ENCODE results near the gene MSLN.

Gene MSLN

DNA sequence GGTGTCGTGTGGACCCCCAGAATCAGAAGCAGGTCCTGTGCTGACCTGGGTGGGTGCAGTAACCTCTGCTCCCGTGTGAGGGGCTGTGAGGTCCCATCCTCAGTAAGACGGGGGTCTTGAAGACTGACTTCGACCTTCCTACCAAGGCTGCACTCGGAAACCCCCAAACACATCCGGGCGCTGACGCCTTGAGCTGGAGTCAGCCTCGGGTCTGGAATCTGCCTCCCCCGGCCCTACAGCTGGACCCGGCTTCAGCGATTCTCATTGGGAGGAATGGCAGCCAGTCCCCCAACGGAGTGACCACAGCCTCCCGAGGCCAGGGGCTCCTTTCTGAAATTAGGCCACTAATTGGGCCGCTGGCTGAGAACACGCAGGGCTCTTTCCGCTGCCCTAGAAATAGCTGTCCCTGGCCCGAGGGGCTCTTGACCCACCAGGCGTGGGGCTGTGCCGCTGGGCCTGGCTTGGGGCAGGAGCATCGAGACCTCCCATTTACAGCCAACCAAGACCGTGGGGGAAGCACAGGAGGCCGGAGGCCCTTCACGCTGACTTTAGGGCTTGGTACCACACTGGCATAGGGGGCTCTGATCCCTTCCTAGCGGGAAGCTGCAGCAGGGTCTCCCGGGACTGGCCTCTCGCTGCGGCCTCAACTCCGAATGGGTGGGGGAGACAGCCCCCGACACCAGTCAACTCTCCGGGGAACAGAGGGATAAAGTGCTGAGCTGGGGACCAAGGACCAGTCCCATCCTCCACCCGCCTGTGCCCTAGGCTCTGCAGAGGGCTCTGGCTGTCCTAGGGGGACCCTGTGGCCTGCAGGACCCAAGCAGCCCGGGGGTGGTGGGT, 42.6 kb downstream of the MSLN start:
- no peaks in the 10 kb centered on the region for H3K36me3 Mint-ChIP-seq
- peaks cover 5% of the 10 kb centered on the region for H3K4me1 Mint-ChIP-seq (ENCODE audit: low read depth)
- H3K27ac Mint-ChIP-seq: no peak overlapping the region
- no peaks in the 10 kb centered on the region for H3K27me3 Mint-ChIP-seq
- no peaks in the 10 kb centered on the region for H3K9me3 Mint-ChIP-seq (ENCODE audit: low read depth)
- no peak overlapping the region for H3K4me3 Mint-ChIP-seq

DNA sequence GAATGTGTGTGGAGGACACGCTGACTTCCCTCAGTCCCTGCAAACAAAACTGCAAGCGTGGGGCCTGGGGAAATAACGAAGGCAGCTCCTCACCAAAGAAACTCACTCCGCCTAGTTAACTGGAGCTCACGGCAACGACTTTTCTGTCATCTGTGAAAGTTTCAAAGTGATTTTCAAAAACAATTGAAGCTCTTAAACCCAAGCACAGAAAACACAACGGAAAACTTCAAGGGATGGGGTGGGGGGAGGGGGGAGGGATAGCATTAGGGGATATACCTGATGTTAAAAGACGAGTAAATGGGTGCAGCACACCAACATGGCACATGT, 43.2 kb downstream of the MSLN start:
- no peak overlapping the region for H3K4me3 Mint-ChIP-seq
- H3K27ac Mint-ChIP-seq: no peak overlapping the region
- H3K27me3 Mint-ChIP-seq: no peaks in the 10 kb centered on the region
- H3K9me3 Mint-ChIP-seq (ENCODE audit: low read depth): no peaks in the 10 kb centered on the region
- peaks cover 9% of the 10 kb centered on the region for H3K4me1 Mint-ChIP-seq (ENCODE audit: low read depth)
- H3K36me3 Mint-ChIP-seq: no peaks in the 10 kb centered on the region

DNA sequence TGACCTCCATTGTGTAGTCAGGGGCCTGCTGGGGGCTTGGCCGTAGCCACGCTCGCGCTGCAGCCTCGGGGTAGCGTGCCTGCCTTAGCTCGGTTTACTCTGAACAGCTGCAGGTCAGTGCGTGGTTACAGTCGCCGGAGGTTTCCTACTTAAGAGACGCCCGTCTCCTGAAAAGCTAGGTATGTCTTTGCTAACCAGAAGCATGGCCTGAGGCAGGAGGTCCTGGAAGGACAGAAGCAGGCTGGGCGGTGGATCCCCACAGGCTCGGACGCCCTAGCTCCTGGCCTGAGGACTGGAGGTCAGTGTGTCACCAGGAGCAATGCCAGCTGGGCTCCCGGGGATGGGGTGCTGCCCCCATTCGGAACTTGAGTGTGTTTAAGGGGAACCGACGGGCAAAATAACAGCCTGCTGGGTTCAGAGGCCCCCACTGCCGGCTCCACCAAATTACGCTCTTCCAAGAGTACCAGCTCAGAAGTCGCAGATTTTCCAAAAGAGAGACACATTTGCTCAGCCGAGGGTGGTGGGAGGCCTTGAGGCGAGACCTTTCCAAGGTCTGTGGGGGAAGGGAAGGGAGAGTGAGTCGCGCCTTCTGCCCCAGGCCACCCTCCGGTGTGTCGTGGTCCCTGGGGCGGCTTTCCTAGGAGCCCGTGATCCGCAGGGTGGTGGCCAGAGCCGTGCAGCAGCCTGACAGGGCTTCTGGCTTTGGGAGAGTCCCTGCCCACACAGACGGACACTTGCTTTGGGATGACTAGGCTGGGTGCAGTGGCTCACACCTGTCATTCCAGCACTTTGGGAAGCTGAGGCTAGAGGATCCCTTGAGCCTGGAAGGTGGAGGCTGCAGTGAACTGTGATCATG, 43.9 kb downstream of the MSLN start:
- Mint-ChIP-seq H3K9me3 (ENCODE audit: low read depth) (no peaks in the 10 kb centered on the region), H3K4me3 (no peak overlapping the region), H3K27me3 (no peaks in the 10 kb centered on the region), H3K27ac (no peak overlapping the region), H3K36me3 (no peaks in the 10 kb centered on the region), H3K4me1 (ENCODE audit: low read depth) (peaks cover 11% of the 10 kb centered on the region)

DNA sequence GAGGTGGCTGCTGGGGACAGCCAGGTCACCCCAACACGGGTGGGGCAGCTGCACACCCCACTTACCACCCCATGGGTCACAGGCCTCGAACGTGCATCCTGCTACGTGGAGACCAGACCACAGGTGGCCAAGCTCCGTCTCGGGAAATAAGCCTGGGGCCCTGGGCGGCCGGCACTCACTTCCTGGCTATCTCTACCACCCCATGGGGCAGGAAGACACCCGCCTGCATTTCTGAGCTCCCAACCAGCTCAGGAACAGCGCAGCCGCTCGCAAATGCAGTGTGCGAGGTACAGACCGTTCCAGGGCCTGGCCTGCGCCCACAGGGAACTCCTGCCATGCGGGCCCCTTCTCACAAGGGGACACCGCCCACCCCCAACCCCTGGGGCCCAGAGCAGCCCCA, 44.9 kb downstream of the MSLN start:
- no peak overlapping the region for H3K4me3 Mint-ChIP-seq
- H3K36me3 Mint-ChIP-seq: no peaks in the 10 kb centered on the region
- H3K27ac Mint-ChIP-seq: no peak overlapping the region
- H3K9me3 Mint-ChIP-seq (ENCODE audit: low read depth): no peaks in the 10 kb centered on the region
- H3K4me1 Mint-ChIP-seq (ENCODE audit: low read depth): peaks cover 13% of the 10 kb centered on the region
- no peaks in the 10 kb centered on the region for H3K27me3 Mint-ChIP-seq

DNA sequence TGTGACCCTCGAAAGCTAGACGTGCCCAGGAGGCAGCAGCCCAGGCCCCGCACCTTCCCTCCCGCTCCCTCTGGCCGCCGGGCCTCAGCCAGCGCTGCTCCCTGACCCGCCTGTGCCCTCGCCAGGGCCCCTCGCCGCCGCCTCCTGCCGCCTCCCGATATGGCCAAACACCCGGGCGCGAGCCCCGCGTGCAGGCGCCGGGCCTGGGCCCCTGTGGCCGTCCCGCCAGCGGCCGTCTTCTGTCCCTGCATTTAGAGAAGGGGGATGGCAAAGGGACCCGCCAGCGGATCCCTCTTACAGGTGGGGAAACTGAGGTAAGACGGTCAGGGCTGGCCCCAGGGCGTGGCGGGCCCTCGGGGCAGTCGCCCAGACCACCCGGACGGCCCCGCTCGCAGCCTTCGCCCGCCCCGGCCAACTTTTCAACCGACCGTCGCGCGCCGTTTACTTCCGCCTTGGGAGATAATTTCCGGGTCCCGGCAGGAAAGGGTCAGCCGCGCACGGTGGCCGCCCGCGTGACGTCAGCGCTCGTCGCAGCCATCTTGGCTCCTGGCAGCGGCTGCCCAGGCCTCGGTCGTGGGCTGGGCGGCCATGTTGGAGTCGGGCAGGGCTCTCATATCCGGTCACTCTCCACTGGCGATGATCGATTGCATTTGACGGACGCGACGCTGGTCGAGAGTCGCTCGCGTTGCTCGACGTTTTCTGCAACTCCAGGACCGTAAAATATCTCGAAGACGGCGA, 47.0 kb downstream of the MSLN start:
- H3K27me3 Mint-ChIP-seq: peaks cover 2% of the 10 kb centered on the region
- H3K9me3 Mint-ChIP-seq (ENCODE audit: low read depth): no peaks in the 10 kb centered on the region
- H3K4me3 Mint-ChIP-seq: peak overlapping the region; percentile 96
- H3K36me3 Mint-ChIP-seq: no peaks in the 10 kb centered on the region
- peaks cover 13% of the 10 kb centered on the region for H3K4me1 Mint-ChIP-seq (ENCODE audit: low read depth)
- peak overlapping the region; percentile 92 for H3K27ac Mint-ChIP-seq

DNA sequence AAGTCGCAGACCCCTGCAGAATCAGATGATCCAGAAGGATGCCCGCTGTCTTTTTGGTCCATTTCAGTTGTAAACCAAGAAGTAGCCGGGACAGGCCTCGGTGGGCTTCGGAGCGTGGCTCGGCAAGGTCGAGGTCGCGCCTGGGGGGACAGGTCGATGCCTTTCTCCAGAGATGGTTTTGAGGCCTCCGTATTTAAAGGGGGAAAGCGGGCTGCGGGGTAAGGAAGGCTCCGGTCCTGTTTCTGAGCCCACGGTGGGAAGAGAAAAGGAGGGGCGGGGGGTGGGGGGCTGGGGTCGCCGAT, 47.5 kb downstream of the MSLN start:
- Mint-ChIP-seq H3K4me3 (peak overlapping the region; percentile 96), H3K27me3 (peaks cover 4% of the 10 kb centered on the region), H3K4me1 (ENCODE audit: low read depth) (peaks cover 13% of the 10 kb centered on the region), H3K27ac (peak overlapping the region; percentile 92), H3K9me3 (ENCODE audit: low read depth) (no peaks in the 10 kb centered on the region), H3K36me3 (no peaks in the 10 kb centered on the region)

DNA sequence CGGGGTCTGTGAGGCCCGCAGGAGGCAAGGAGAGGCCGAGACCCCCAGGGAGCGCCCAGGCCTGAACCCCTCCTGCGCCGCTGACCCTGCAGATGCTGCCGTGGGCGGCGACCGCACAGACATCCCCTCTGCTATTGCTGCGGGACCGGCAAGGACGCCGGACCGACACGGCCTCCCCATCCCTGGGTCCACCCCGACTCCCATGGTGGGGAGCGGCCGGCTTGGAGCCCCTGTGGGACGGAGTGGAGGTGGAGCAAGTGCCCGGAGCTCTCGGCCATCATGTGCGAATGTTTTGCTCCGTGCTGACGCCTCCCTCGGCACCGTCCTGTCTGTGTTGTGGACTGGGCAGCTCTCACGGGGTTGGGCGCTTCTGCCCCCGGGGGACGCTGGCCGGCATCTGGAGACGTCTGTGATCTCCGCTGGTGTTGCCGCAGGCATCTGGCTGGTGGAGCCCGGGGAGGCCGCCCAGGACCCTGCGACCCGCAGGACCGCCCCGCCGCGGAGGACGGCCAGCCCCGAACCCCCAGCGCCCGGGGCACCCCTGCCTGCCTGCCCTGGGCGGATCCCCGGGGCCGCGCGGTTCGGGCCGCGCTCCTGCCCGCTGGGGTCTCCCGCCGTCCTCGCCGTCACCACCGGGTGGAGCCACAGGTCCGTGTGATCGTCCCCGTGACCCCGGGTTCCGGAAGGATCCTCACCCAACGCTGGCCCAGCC, 52.8 kb downstream of the MSLN start:
- no peaks in the 10 kb centered on the region for H3K9me3 Mint-ChIP-seq (ENCODE audit: low read depth)
- H3K36me3 Mint-ChIP-seq: no peaks in the 10 kb centered on the region

DNA sequence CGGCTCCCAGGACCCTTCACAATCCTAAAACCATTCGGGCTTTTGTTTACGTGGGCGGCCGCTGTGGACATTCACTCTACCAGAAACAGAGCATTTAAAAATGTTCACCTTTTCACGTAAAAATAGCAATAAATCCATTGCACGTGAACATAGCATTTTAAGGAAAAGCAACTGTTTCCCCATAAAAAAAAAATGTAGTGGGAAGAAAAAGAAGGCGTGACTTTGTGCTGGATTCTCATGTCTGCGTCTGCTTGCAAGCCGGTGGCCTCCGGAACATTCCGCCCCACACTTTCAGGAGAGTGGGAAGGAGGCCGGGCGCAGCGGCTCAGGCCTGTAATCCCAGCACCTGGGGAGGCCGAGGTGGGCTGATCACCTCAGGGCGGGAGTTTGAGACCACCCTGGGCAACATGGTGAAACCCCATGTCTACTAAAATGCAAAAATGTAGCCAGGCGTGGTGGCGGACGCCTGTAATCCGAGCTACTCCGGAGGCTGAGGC, 53.4 kb downstream of the MSLN start:
- Mint-ChIP-seq H3K9me3 (ENCODE audit: low read depth) (no peaks in the 10 kb centered on the region), H3K27me3 (peaks cover 4% of the 10 kb centered on the region), H3K4me3 (no peak overlapping the region), H3K27ac (no peak overlapping the region), H3K36me3 (no peaks in the 10 kb centered on the region), H3K4me1 (ENCODE audit: low read depth) (peaks cover 6% of the 10 kb centered on the region)

More for the DNA sequence above, 52.8 kb downstream of the MSLN start:
- peaks cover 4% of the 10 kb centered on the region for H3K27me3 Mint-ChIP-seq
- no peak overlapping the region for H3K4me3 Mint-ChIP-seq
- peaks cover 10% of the 10 kb centered on the region for H3K4me1 Mint-ChIP-seq (ENCODE audit: low read depth)
- H3K27ac Mint-ChIP-seq: no peak overlapping the region

DNA sequence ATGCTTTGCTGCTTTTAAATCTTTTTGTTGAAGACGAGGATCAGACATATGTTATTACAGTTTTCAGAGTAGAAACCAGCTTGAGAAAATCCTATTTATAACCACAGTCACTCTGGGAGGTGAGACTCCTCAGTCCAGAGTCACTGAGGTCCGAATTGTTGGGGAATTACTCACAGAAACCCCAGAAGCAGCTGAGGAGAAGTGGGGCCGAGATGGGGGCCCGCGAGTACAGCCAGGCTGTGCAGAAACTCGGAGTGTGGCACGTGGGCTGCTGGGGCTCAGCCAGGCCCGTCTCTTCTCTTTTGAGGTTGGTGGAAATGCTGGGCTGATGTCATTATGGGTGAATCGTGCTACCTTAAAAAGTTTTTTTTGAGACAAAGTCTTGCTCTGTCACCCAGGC, 54.4 kb downstream of the MSLN start:
- no peak overlapping the region for H3K4me3 Mint-ChIP-seq
- peaks cover 4% of the 10 kb centered on the region for H3K27me3 Mint-ChIP-seq
- H3K9me3 Mint-ChIP-seq (ENCODE audit: low read depth): no peaks in the 10 kb centered on the region
- no peak overlapping the region for H3K27ac Mint-ChIP-seq
- no peaks in the 10 kb centered on the region for H3K36me3 Mint-ChIP-seq
- H3K4me1 Mint-ChIP-seq (ENCODE audit: low read depth): peaks cover 11% of the 10 kb centered on the region

DNA sequence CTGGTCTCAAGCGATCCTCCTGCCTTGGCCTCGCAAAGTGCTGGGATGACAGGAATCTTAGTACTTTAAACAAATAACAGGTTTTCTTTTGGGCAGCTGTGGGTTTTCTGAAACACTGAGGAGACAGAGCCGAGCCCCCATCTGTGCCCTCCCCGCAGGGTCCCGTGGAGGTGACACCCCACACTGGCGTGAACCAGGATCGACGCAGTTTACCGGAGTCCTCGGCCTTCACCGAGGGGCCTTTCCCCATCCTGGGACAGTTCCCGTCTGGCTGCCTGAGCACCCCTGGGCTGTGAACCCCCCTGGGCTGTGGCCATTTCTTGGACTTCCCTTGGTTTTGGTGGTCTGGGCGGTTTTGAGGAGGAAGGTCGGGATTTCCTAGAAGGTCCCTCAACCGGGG, 55.3 kb downstream of the MSLN start:
- H3K4me3 Mint-ChIP-seq: no peak overlapping the region
- peaks cover 13% of the 10 kb centered on the region for H3K4me1 Mint-ChIP-seq (ENCODE audit: low read depth)
- H3K36me3 Mint-ChIP-seq: no peaks in the 10 kb centered on the region
- no peak overlapping the region for H3K27ac Mint-ChIP-seq
- H3K9me3 Mint-ChIP-seq (ENCODE audit: low read depth): no peaks in the 10 kb centered on the region
- H3K27me3 Mint-ChIP-seq: peaks cover 4% of the 10 kb centered on the region

DNA sequence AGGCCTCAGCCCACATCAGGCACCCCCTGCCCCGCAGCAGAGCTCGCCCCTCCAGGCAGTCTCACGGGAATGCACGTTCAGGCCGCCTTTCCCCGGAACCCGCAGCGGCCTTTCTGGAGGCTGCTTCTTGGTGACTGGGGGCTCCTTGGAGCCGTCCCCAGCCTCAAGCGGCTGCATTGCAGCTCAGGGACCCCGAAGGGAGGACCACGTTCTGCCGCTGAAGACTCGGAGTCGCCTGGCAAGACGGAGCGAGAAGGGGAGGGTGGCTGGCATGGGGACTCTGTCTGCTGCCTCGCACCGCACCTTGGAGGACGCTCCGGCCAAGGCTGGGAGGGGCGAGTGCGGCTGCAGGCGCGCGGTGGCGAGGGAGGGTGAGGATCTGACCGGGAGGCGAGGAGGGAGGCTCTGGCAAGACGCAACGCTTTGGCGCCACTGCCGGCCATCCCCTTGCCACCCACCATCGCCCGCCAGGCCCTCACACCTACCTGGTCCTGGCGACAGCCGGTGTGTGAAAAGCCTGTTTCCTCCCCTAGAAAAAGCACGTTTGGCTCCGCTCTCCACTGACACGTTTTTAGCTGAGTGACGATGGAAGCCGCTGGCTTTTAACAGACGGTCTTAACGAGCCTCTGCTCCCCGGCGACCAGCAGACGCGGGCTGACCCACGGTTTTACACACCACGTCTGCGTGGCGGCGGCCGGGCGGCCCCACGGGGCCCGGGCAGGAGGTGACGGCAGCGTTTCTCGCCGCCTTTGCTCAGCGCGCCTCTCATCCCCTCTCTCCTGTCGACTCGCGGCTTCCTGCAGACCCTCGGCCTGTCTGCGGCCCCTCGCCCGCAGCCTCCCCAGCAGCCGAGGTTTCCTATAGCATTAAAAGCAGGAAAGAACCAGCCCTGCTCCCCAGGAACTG, 56.7 kb downstream of the MSLN start:
- no peaks in the 10 kb centered on the region for H3K9me3 Mint-ChIP-seq (ENCODE audit: low read depth)
- H3K27ac Mint-ChIP-seq: no peak overlapping the region
- H3K4me1 Mint-ChIP-seq (ENCODE audit: low read depth): peaks cover 13% of the 10 kb centered on the region
- H3K36me3 Mint-ChIP-seq: no peaks in the 10 kb centered on the region
- H3K4me3 Mint-ChIP-seq: no peak overlapping the region
- peaks cover 2% of the 10 kb centered on the region for H3K27me3 Mint-ChIP-seq

DNA sequence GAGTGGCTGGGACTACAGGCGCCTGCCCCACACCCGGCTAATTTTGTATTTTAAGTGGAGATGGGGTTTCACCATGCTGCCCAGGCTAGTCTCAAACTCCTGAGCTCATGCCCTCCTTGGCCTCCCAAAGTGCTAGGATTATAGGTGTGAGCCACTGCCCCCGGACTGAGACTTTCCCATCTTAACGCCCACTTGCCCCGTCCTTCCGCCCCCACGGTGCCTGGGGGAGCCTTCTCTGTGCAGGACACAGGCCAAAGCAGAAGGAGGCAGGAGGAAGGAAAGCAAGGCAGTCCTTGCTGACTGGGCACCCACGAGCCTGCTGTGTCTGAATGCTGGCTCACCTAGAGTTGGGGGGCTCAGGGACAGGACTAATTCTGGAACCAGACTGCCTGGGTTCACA, 57.6 kb downstream of the MSLN start:
- Mint-ChIP-seq H3K27ac (no peak overlapping the region), H3K4me3 (no peak overlapping the region), H3K4me1 (ENCODE audit: low read depth) (peaks cover 13% of the 10 kb centered on the region), H3K9me3 (ENCODE audit: low read depth) (no peaks in the 10 kb centered on the region), H3K36me3 (no peaks in the 10 kb centered on the region), H3K27me3 (no peaks in the 10 kb centered on the region)

Measured in activated naive CD8-positive, alpha-beta T cell (primary cell).